IMR-90 (cell line): ENCODE measurements around the gene LAMA5. TPM values are rescaled to one million over a fixed set of nuclear protein-coding genes. Genes with fewer than 3 reads are reported as not detected.

Experiments
- ATAC-seq: fragments of 200-7000 bp; cut with Tn5 transposase; 2 replicates; pipeline ENCODE4 v1.9.1; 2020; ENCODE audit warnings: low read depth, mild to moderate bottlenecking, moderate library complexity
- BruUV-seq: library from RNA; stranded (reverse); fragments of 400-500 nt; replicated peaks from 2 replicates; lab custom pipeline; 2021; lab: Mats Ljungman, UMichigan
- CTCF ChIA-PET: fragments of 300-600 bp; formaldehyde crosslinking; extraction: SDS; loops from one replicate; lab custom pipeline; 2021; ENCODE audit warnings: antibody characterized with exemption; lab: Yijun Ruan, JAX
- POLR2A ChIA-PET: fragments of 300-600 bp; sonication (Branson Sonifier 250); formaldehyde crosslinking; loops from one replicate; lab custom pipeline; 2022; ENCODE audit warnings: antibody characterized with exemption; ENCODE audit not compliant: unreplicated experiment; lab: Charles Lee
- DNase-seq: peaks from one replicate; pipeline ENCODE4 v3.0.0; 2013
- H2AFZ ChIP-seq: replicated peaks from 2 replicates; pipeline ENCODE3; 2013; ENCODE audit warnings: low read length, mild to moderate bottlenecking; ENCODE audit not compliant: poor library complexity
- H2AK5ac ChIP-seq: 2 replicates; pipeline ENCODE4 v1.6.1; 2013; ENCODE audit warnings: low read depth, low read length, inconsistent platforms
- H2AK9ac ChIP-seq: replicated peaks from 2 replicates; pipeline ENCODE3; 2013; ENCODE audit warnings: mild to moderate bottlenecking, low read depth, low read length, moderate library complexity; ENCODE audit not compliant: poor library complexity
- H2BK120ac ChIP-seq: 2 replicates; pipeline ENCODE4 v1.6.1; 2013; ENCODE audit warnings: low read depth, low read length, inconsistent platforms
- H2BK15ac ChIP-seq: 3 replicates; pipeline ENCODE4 v1.6.1; 2013; ENCODE audit warnings: low read depth, low read length, inconsistent platforms
- H2BK20ac ChIP-seq: 2 replicates; pipeline ENCODE4 v1.6.1; 2013; ENCODE audit warnings: low read depth, mild to moderate bottlenecking, inconsistent platforms, low read length, moderate library complexity
- H2BK5ac ChIP-seq: 2 replicates; pipeline ENCODE4 v1.6.1; 2013; ENCODE audit warnings: mild to moderate bottlenecking, low read depth, low read length, inconsistent platforms; ENCODE audit not compliant: poor library complexity, severe bottlenecking
- H3K14ac ChIP-seq: replicated peaks from 2 replicates; pipeline ENCODE4 v1.6.1; 2013; ENCODE audit warnings: low read depth, low read length, inconsistent platforms
- H3K18ac ChIP-seq: 2 replicates; pipeline ENCODE4 v1.6.1; 2013; ENCODE audit warnings: low read depth, low read length, control low read depth
- H3K23ac ChIP-seq: 2 replicates; pipeline ENCODE4 v1.6.1; 2013; ENCODE audit warnings: low read depth, low read length, inconsistent platforms
- H3K27ac ChIP-seq: 2 replicates; pipeline ENCODE4 v1.5.1; 2013; ENCODE audit warnings: mild to moderate bottlenecking, control low read depth, low read length; ENCODE audit not compliant: insufficient read depth
- H3K27me3 ChIP-seq: 2 replicates; pipeline ENCODE4 v1.6.1; 2013; ENCODE audit warnings: low read length; ENCODE audit not compliant: control insufficient read depth, insufficient read depth
- H3K36me3 ChIP-seq: 2 replicates; pipeline ENCODE4 v1.6.1; 2013; ENCODE audit warnings: low read length, mixed read lengths; ENCODE audit not compliant: control insufficient read depth, insufficient read depth
- H3K4ac ChIP-seq: 2 replicates; pipeline ENCODE4 v1.6.1; 2013; ENCODE audit warnings: low read depth, low read length, inconsistent platforms
- H3K4me1 ChIP-seq: 2 replicates; pipeline ENCODE4 v1.6.1; 2013; ENCODE audit warnings: low read length, mixed read lengths; ENCODE audit not compliant: control insufficient read depth, insufficient read depth
- H3K4me2 ChIP-seq: 2 replicates; pipeline ENCODE4 v1.6.1; 2013; ENCODE audit warnings: low read depth, mild to moderate bottlenecking, control low read depth, low read length, moderate library complexity
- H3K4me3 ChIP-seq: 2 replicates; pipeline ENCODE4 v1.5.1; 2013; ENCODE audit warnings: low read depth, mild to moderate bottlenecking, control low read depth, low read length, moderate library complexity; ENCODE audit not compliant: insufficient read depth
- H3K56ac ChIP-seq: 2 replicates; pipeline ENCODE4 v1.6.1; 2013; ENCODE audit warnings: low read length, inconsistent platforms; ENCODE audit not compliant: insufficient read depth; ENCODE audit errors: extremely low read depth
- H3K79me1 ChIP-seq, 2 experiments: 2 replicates each; pipeline ENCODE4 v1.6.1; 2013; ENCODE audit warnings: low read length in 2 of 2, inconsistent platforms in 1 of 2, low read depth in 1 of 2
- H3K9ac ChIP-seq: 2 replicates; pipeline ENCODE4 v1.6.1; 2013; ENCODE audit warnings: low read depth, low read length, control low read depth
- H3K9me1 ChIP-seq: 2 replicates; pipeline ENCODE4 v1.6.1; 2013; ENCODE audit warnings: low read length, inconsistent platforms; ENCODE audit not compliant: insufficient read depth
- H3K9me3 ChIP-seq: 2 replicates; pipeline ENCODE4 v1.6.1; 2013; ENCODE audit warnings: low read length; ENCODE audit not compliant: control insufficient read depth, insufficient read depth
- H4K20me1 ChIP-seq: 2 replicates; pipeline ENCODE4 v1.6.1; 2013; ENCODE audit warnings: low read length, inconsistent platforms; ENCODE audit not compliant: insufficient read depth
- H4K5ac ChIP-seq: 2 replicates; pipeline ENCODE4 v1.6.1; 2013; ENCODE audit warnings: mild to moderate bottlenecking, low read depth, low read length, control low read depth
- H4K8ac ChIP-seq, 2 experiments: 2 replicates each; pipeline ENCODE4 v1.6.1; 2013; ENCODE audit warnings: low read depth in 2 of 2, low read length in 2 of 2, control low read depth in 1 of 2, inconsistent platforms in 1 of 2
- H4K91ac ChIP-seq: 2 replicates; pipeline ENCODE4 v1.6.1; 2013; ENCODE audit warnings: low read depth, low read length, inconsistent platforms; ENCODE audit not compliant: insufficient read depth
- BHLHE40 ChIP-seq: fragments of 150-350 bp; IDR thresholded peaks from 2 replicates; pipeline ENCODE4 v1.6.1; 2016; ENCODE audit warnings: mild to moderate bottlenecking, low read depth, low read length
- CEBPB ChIP-seq: IDR thresholded peaks from 2 replicates; pipeline ENCODE4 v1.6.1; 2012; ENCODE audit warnings: low read depth, low read length, improper control_type of control experiment
- CHD1 ChIP-seq: IDR thresholded peaks from 2 replicates; pipeline ENCODE4 v1.6.1; 2012; ENCODE audit warnings: low read depth, low read length, improper control_type of control experiment
- CTCF ChIP-seq: conservative IDR thresholded peaks from 2 replicates; pipeline ENCODE4 v1.5.1; 2012; ENCODE audit warnings: mild to moderate bottlenecking, low read depth, low read length, improper control_type of control experiment
- ELK1 ChIP-seq: fragments of 150-350 bp; IDR thresholded peaks from 2 replicates; pipeline ENCODE4 v1.6.1; 2016; ENCODE audit warnings: low read depth, mild to moderate bottlenecking, low read length, moderate library complexity, borderline replicate concordance
- FOS ChIP-seq: fragments of 150-350 bp; IDR thresholded peaks from 2 replicates; pipeline ENCODE4 v1.6.1; 2016; ENCODE audit warnings: low read depth, low read length
- MAFK ChIP-seq: IDR thresholded peaks from 2 replicates; pipeline ENCODE4 v1.6.1; 2012; ENCODE audit warnings: low read depth, low read length, improper control_type of control experiment
- MAZ ChIP-seq: IDR thresholded peaks from 2 replicates; pipeline ENCODE4 v1.6.1; 2012; ENCODE audit warnings: low read depth, mild to moderate bottlenecking, low read length, improper control_type of control experiment, moderate library complexity, borderline replicate concordance
- MXI1 ChIP-seq: IDR thresholded peaks from 2 replicates; pipeline ENCODE4 v1.6.1; 2012; ENCODE audit warnings: low read depth, mild to moderate bottlenecking, low read length, moderate library complexity, borderline replicate concordance
- NFE2L2 ChIP-seq: fragments of 150-350 bp; IDR thresholded peaks from 2 replicates; pipeline ENCODE4 v1.6.1; 2016; ENCODE audit warnings: low read depth, mild to moderate bottlenecking, low read length
- POLR2A ChIP-seq: IDR thresholded peaks from 2 replicates; pipeline ENCODE4 v1.6.1; 2012; ENCODE audit warnings: mild to moderate bottlenecking, low read depth, low read length
- RAD21 ChIP-seq: IDR thresholded peaks from 2 replicates; pipeline ENCODE4 v1.6.1; 2012; ENCODE audit warnings: low read length, improper control_type of control experiment
- RCOR1 ChIP-seq: IDR thresholded peaks from 2 replicates; pipeline ENCODE4 v1.6.1; 2012; ENCODE audit warnings: mild to moderate bottlenecking, low read length, improper control_type of control experiment; ENCODE audit not compliant: insufficient replicate concordance
- RFX5 ChIP-seq: IDR thresholded peaks from 2 replicates; pipeline ENCODE4 v1.8.0; 2012; ENCODE audit warnings: low read depth, mild to moderate bottlenecking, low read length, moderate library complexity
- SMC3 ChIP-seq: fragments of 150-350 bp; IDR thresholded peaks from 2 replicates; pipeline ENCODE4 v1.6.1; 2016; ENCODE audit warnings: low read depth, mild to moderate bottlenecking, antibody characterized with exemption, low read length, moderate library complexity
- WGBS, 2 experiments: methylation state at CpG; one replicate each; pipeline versions ENCODE4 v1.1.5 to v1.1.7; 2013; ENCODE audit warnings: missing lambda C conversion rate in 2 of 2; ENCODE audit not compliant: insufficient read length in 1 of 2; ENCODE audit errors: extremely low coverage in 2 of 2; 5-methylcytosine and 5-hydroxymethylcytosine counted together
- dilution Hi-C: fragments of 300-500 bp; cut with HindIII; formaldehyde crosslinking; loops from one replicate; pipeline ENCODE4 v1.14.3; 2018; ENCODE audit warnings: low sequenced_read_pairs; ENCODE audit not compliant: unreplicated experiment
- in situ Hi-C: fragments of 300-500 bp; cut with MboI; formaldehyde crosslinking; loops from 3 replicates; pipeline ENCODE4 v1.14.3; 2019; ENCODE audit warnings: low sequenced_read_pairs, inconsistent platforms, mixed read lengths
- intact Hi-C: fragments of 100-400 bp; cut with micrococcal nuclease; formaldehyde crosslinking; loops from 2 replicates; pipeline ENCODE4 v1.10.0; 2022
- polyA plus RNA-seq, 3 experiments: library from polyadenylated mRNA; depleted of rRNA; stranded (reverse); fragments of >200 nt; gene quantifications; 2 replicates each; pipeline ENCODE4 v1.2.3, GENCODE V29; 2012; ENCODE audit warnings: low replicate concordance in 1 of 3
- total RNA-seq: library from RNA; depleted of rRNA; stranded (reverse); fragments of >200 nt; gene quantifications from 2 replicates; pipeline ENCODE4 v1.2.3, GENCODE V29; 2012
- TF ChIP-seq, protein P1 (sequence below): fragments of 150-350 bp; IDR thresholded peaks from 2 replicates; pipeline ENCODE4 v1.6.1; 2017; ENCODE audit warnings: mild to moderate bottlenecking, antibody characterized with exemption, low read length, low read depth

LAMA5 gene
- total and polyA plus RNA-seq, 2 of the 4 experiments (the other 2 are of a cell fraction) = 0.90 to 7.3 TPM

DNA sequence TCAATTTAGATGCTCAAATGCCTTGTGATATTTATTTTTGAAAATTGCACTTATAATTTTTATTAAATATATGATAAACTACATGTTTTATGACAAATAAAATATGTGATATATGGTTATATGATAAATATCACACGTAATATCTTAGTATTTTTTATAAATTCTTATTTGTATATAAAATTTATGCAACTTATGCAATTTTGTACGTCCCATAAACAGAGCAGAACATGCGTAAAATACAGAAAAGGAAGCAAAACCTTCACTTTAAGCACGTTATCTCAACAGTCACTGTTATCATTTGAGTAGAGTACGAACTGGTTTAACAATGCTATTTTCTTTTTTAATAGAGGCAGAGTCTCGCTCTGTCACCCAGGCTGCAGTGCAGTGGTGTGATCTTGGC is 80.0 kb downstream of the LAMA5 start:
- Histone ChIP-seq H3K56ac (no peak overlapping the region), H3K9me1 (no peaks in the 10 kb centered on the region; the same call in 1 of the 2 replicates), H4K8ac (no peak overlapping the region), H3K14ac (no peak overlapping the region), H4K91ac (no peak overlapping the region), H2AK5ac (no peak overlapping the region), H3K27ac (no peak overlapping the region), H3K9me3 (no peaks in the 10 kb centered on the region), H4K5ac (no peak overlapping the region), H3K23ac (no peak overlapping the region), H3K9ac (no peak overlapping the region), H2BK20ac (no peak overlapping the region), H3K27me3 (no peaks in the 10 kb centered on the region), H3K36me3 (peaks cover 56% of the 10 kb centered on the region), H3K79me1 (no peaks in the 10 kb centered on the region; a peak in 1 of 4 replicates), H3K4me1 (no peaks in the 10 kb centered on the region), H3K18ac (no peak overlapping the region), H3K4ac (no peak overlapping the region), H2AFZ (no peak overlapping the region), H3K4me3 (no peak overlapping the region), H2BK120ac (no peak overlapping the region), H2BK5ac (no peak overlapping the region), H4K20me1 (no peaks in the 10 kb centered on the region; the same call in none of the 2 replicates), H3K4me2 (no peak overlapping the region), H2AK9ac (no peak overlapping the region), H2BK15ac (no peak overlapping the region)
- BruUV-seq = no TSS peak
- TF ChIP-seq MAZ (no peak), RFX5 (no peak), CTCF (no peak), CEBPB (no peak), FOS (no peak), RCOR1 (no peak), ELK1 (no peak), MAFK (no peak), RAD21 (no peak), CHD1 (no peak), POLR2A (no peak), SMC3 (no peak), MXI1 (no peak), NFE2L2 (no peak), BHLHE40 (no peak)
- TF ChIP-seq, protein P1, sequence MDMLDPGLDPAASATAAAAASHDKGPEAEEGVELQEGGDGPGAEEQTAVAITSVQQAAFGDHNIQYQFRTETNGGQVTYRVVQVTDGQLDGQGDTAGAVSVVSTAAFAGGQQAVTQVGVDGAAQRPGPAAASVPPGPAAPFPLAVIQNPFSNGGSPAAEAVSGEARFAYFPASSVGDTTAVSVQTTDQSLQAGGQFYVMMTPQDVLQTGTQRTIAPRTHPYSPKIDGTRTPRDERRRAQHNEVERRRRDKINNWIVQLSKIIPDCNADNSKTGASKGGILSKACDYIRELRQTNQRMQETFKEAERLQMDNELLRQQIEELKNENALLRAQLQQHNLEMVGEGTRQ = no peak
- ChIA-PET CTCF (no interaction called here), POLR2A (no interaction called here)
- no peak for DNase-seq
- 100% methylated on average over 2 of the region's 6 CpGs; no CpG with 5 or more reads in 1 of the 2 experiments for WGBS, 2 experiments
- dilution Hi-C loops (loop anchor here (25.0 kb wide), 1 partner anchor 100 kb away; the partner anchor contains the start of gene RPS21), in situ Hi-C loops (loop anchor here (25.0 kb wide), 1 partner anchor 325 kb away; no protein-coding TSS in a partner anchor), intact Hi-C loops (no loop called here)
- no peak for ATAC-seq
